Thoracic aorta (tissue), 2 donors: ENCODE data around the gene LSP1. TPM values are rescaled to one million over a fixed set of nuclear protein-coding genes. Genes with fewer than 3 reads are reported as not detected.

Source experiments
- ATAC-seq: fragments of 150-250 bp; one replicate; pipeline ENCODE4 v1.8.0; 2017; ENCODE audit warnings: low read depth; ENCODE audit not compliant: insufficient number of reproducible peaks, low FRiP score
- DNase-seq: peaks from one replicate; pipeline ENCODE4 v3.0.0-alpha.2; 2020; ENCODE audit warnings: low spot score
- H3K27ac ChIP-seq, 2 donors: fragments of 200-600 bp; sonication (generic); 1 replicate in 1 of 2; 2 replicates in 1 of 2; pipeline ENCODE4 v1.5.1; 2016; ENCODE audit warnings: mild to moderate bottlenecking in 2 of 2, moderate library complexity in 2 of 2
- H3K27me3 ChIP-seq: fragments of 200-600 bp; sonication (generic); replicated peaks from 2 replicates; pipeline ENCODE4 v1.6.0; 2016; ENCODE audit warnings: mild to moderate bottlenecking; ENCODE audit not compliant: insufficient read depth
- H3K36me3 ChIP-seq: fragments of 200-600 bp; sonication (generic); one replicate; pipeline ENCODE4 v1.5.1; 2016
- H3K4me1 ChIP-seq, 2 donors: fragments of 200-600 bp; sonication (generic); 1 replicate in 1 of 2; 2 replicates in 1 of 2; pipeline versions ENCODE4 v1.5.1 to v1.6.0; 2016; ENCODE audit warnings: low read depth in 2 of 2, mild to moderate bottlenecking in 1 of 2; ENCODE audit not compliant: control insufficient read depth in 1 of 2
- H3K4me3 ChIP-seq: fragments of 200-600 bp; sonication (generic); 2 replicates; pipeline ENCODE4 v1.5.1; 2016; ENCODE audit warnings: mild to moderate bottlenecking
- H3K9me3 ChIP-seq: fragments of 200-600 bp; sonication (generic); 2 replicates; pipeline ENCODE4 v1.5.1; 2016
- CTCF ChIP-seq: fragments of 200-600 bp; sonication (generic); IDR thresholded peaks from one replicate; pipeline ENCODE4 v1.5.1; 2019; ENCODE audit warnings: antibody characterized with exemption
- total RNA-seq, 2 donors: library from RNA; depleted of rRNA; stranded (reverse); fragments of >200 nt; gene quantifications; one replicate each; pipeline versions ENCODE4 v1.1.0 to v1.2.3, GENCODE V29; 2016

Gene LSP1
- total RNA-seq, 2 donors from 2014 or later = 23.6 to 40.5 TPM

GRCh38 chr11:1927848-1928469, 75.1 kb downstream of the LSP1 start:
- Histone ChIP-seq H3K4me1 (peaks cover 0 to 9% of the 10 kb centered on the region in 2 donors), H3K9me3 (no peaks in the 10 kb centered on the region), H3K36me3 (no peaks in the 10 kb centered on the region), H3K4me3 (no peak overlapping the region), H3K27ac (no peak overlapping the region), H3K27me3 (no peaks in the 10 kb centered on the region)
- ATAC-seq = no peak
- DNase-seq = no peak
- no peak for TF ChIP-seq CTCF

DNA sequence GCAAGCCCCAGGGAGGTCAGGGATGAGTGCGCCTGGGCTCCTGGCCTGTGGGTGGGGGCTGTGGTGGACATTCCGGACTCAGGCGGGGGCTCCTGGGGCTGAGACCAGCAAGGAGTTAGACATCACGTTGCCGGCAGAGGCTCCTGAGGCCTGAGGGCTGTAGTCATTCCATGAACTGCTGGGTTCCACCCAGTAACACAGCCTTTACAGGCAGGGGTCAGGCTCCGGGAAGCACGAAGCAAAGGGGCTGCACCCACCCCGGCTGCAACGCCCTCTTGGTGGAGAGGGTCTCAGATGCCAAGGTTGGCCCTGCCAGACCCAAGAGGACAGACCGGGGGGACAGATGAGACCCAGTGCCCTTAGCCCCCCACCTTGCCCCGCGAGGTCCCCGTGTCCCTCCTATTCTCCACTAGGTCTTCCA, 75.6 kb downstream of the LSP1 start:
- Histone ChIP-seq H3K36me3 (no peaks in the 10 kb centered on the region), H3K4me1 (peaks cover 0 to 9% of the 10 kb centered on the region in 2 donors), H3K27me3 (no peaks in the 10 kb centered on the region), H3K27ac (no peak overlapping the region), H3K4me3 (no peak overlapping the region), H3K9me3 (no peaks in the 10 kb centered on the region)
- no peak for ATAC-seq
- no peak for TF ChIP-seq CTCF
- no peak for DNase-seq

- Histone ChIP-seq H3K27ac (no peak overlapping the region), H3K9me3 (no peaks in the 10 kb centered on the region), H3K4me1 (peaks cover 0 to 9% of the 10 kb centered on the region in 2 donors), H3K36me3 (no peaks in the 10 kb centered on the region), H3K4me3 (no peak overlapping the region), H3K27me3 (no peaks in the 10 kb centered on the region)
- no peak for ATAC-seq
- DNase-seq = no peak
- TF ChIP-seq CTCF = no peak
These were observed 76.1 kb downstream of the LSP1 start for GRCh38 chr11:1928891-1929541.

GRCh38 chr11:1929621-1930461, 77.0 kb downstream of the LSP1 start:
- Histone ChIP-seq H3K4me3 (no peak overlapping the region), H3K27ac (no peak overlapping the region), H3K9me3 (no peaks in the 10 kb centered on the region), H3K36me3 (no peaks in the 10 kb centered on the region), H3K4me1 (peaks cover 0 to 9% of the 10 kb centered on the region in 2 donors), H3K27me3 (no peaks in the 10 kb centered on the region)
- ATAC-seq (no peak), DNase-seq (no peak)
- TF ChIP-seq CTCF = no peak

- H3K9me3 ChIP-seq = no peaks in the 10 kb centered on the region
- H3K4me1 ChIP-seq = peaks cover 0 to 9% of the 10 kb centered on the region in 2 donors
- no peak overlapping the region for H3K4me3 ChIP-seq
- H3K36me3 ChIP-seq = no peaks in the 10 kb centered on the region
- TF ChIP-seq CTCF = no peak
- H3K27ac ChIP-seq = no peak overlapping the region
- DNase-seq = no peak
- no peak for ATAC-seq
- no peaks in the 10 kb centered on the region for H3K27me3 ChIP-seq
These were observed 77.6 kb downstream of the LSP1 start for GRCh38 chr11:1930462-1930830.
